Panc1 (cell line): ENCODE results near the gene UBASH3B. TPM values are rescaled to one million over a fixed set of nuclear protein-coding genes. Genes with fewer than 3 reads are reported as not detected.
A peak's percentile ranks its signal among the peaks of the same experiment; 100 is the strongest.

ENCODE experiments used
- ATAC-seq: fragments of 200-7000 bp; cut with Tn5 transposase; 2 replicates; pipeline ENCODE4 v1.9.1; 2020; ENCODE audit warnings: mild to moderate bottlenecking, moderate library complexity
- BruUV-seq: library from RNA; stranded (reverse); fragments of 400-500 nt; replicated peaks from 2 replicates; lab custom pipeline; 2021; lab: Mats Ljungman, UMichigan
- CTCF ChIA-PET: fragments of 300-600 bp; sonication (Branson Sonifier 250); formaldehyde crosslinking; loops from one replicate; lab custom pipeline; 2022; ENCODE audit warnings: antibody characterized with exemption; lab: Charles Lee
- POLR2A ChIA-PET: fragments of 300-600 bp; sonication (Branson Sonifier 250); formaldehyde crosslinking; loops from one replicate; lab custom pipeline; 2022; ENCODE audit warnings: antibody characterized with exemption; lab: Charles Lee
- DNase-seq: peaks from one replicate; pipeline ENCODE4 v3.0.0-alpha.2; 2010; ENCODE audit warnings: low read depth, low spot score
- H3K27ac ChIP-seq: 2 replicates; pipeline ENCODE4 v1.5.1; 2011; ENCODE audit warnings: mild to moderate bottlenecking, low read length, inconsistent platforms
- H3K27me3 ChIP-seq: fragments of 200-500 bp; sonication (Bioruptor generic); 2 replicates; pipeline ENCODE4 v1.6.0; 2014; ENCODE audit warnings: low read length, inconsistent platforms; ENCODE audit not compliant: control insufficient read depth, insufficient read depth
- H3K36me3 ChIP-seq: fragments of 200-500 bp; sonication (Bioruptor generic); 2 replicates; pipeline ENCODE4 v1.5.1; 2014; ENCODE audit warnings: inconsistent platforms, mild to moderate bottlenecking, low read length, moderate library complexity; ENCODE audit not compliant: control insufficient read depth, insufficient read depth
- H3K4me1 ChIP-seq: 2 replicates; pipeline ENCODE4 v1.5.1; 2011; ENCODE audit warnings: inconsistent platforms, mild to moderate bottlenecking, low read length, moderate library complexity; ENCODE audit not compliant: control insufficient read depth, insufficient read depth
- H3K4me3 ChIP-seq, 2 experiments: 2 replicates each; pipeline ENCODE4 v1.5.1; 2011 to 2012; ENCODE audit warnings: low read depth in 2 of 2, low read length in 2 of 2, mild to moderate bottlenecking in 2 of 2, inconsistent platforms in 1 of 2, moderate library complexity in 1 of 2
- H3K9me3 ChIP-seq: fragments of 200-500 bp; sonication (Bioruptor generic); 2 replicates; pipeline ENCODE4 v1.5.1; 2014; ENCODE audit warnings: low read depth, mild to moderate bottlenecking, inconsistent platforms, low read length, moderate library complexity; ENCODE audit not compliant: control insufficient read depth, insufficient read depth
- CTCF ChIP-seq: fragments of 450-650 bp; IDR thresholded peaks from 2 replicates; pipeline ENCODE4 v1.5.1; 2017; ENCODE audit warnings: mild to moderate bottlenecking
- POLR2AphosphoS5 ChIP-seq: IDR thresholded peaks from 2 replicates; pipeline ENCODE4 v1.6.1; 2012; ENCODE audit warnings: mild to moderate bottlenecking, low read depth, low read length, moderate library complexity
- SIN3A ChIP-seq: IDR thresholded peaks from 2 replicates; pipeline ENCODE4 v1.6.1; 2012; ENCODE audit warnings: low read depth, mild to moderate bottlenecking, low read length, moderate library complexity, borderline replicate concordance; ENCODE audit not compliant: insufficient read depth
- TCF7L2 ChIP-seq: IDR thresholded peaks from 2 replicates; pipeline ENCODE4 v1.6.1; 2011; ENCODE audit warnings: mild to moderate bottlenecking, low read depth, low read length, inconsistent platforms
- in situ Hi-C: cut with HindIII; loops from 2 replicates; pipeline ENCODE4 v1.10.0; 2016; ENCODE audit warnings: low sequenced_read_pairs, low pct_unique_long_range_greater_than_20kb
- intact Hi-C: fragments of 100-400 bp; cut with micrococcal nuclease; formaldehyde crosslinking; loops from one replicate; pipeline ENCODE4 v1.10.0; 2022; ENCODE audit not compliant: unreplicated experiment
- total RNA-seq: library from RNA; stranded (reverse); gene quantifications from one replicate; pipeline ENCODE4 v1.2.1, GENCODE V29; 2021; ENCODE audit not compliant: unreplicated experiment
- TF ChIP-seq, protein P1 (sequence below), 2 experiments: IDR thresholded peaks; 2 replicates each; pipeline ENCODE4 v1.6.1; 2011 to 2012; ENCODE audit warnings: low read depth in 2 of 2, control low read depth in 1 of 2, low read length in 1 of 2, mild to moderate bottlenecking in 1 of 2, moderate library complexity in 1 of 2; ENCODE audit not compliant: insufficient read depth in 1 of 2

UBASH3B gene
- total RNA-seq, 1 experiment from 2014 or later: 55.1 TPM

DNA sequence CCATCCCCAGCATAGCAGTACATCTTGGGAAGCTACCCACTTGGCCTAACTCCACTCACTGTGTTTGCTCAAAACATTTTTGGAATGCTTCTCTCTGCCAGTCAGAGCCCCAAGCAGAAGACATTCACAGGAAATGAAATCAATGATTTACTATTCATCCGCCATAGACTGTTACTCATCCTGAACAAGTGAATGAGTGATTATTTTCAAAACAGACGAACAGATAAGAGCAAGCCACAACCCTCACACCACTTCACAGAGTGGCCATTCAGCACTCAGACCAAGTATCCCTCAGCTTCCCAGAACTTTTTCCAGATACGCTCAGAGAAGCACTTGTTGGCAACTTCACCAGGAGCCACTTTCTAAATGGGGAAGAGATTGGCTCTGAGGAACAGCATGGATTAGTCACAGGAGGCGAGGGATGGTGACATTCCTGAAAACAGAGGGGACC, 13.0 kb upstream of the UBASH3B start:
- DNase-seq: peak; percentile 95
- in situ Hi-C loops (no loop called here), intact Hi-C loops (no loop called here)
- Histone ChIP-seq H3K27ac (peak overlapping the region; percentile 81), H3K36me3 (no peaks in the 10 kb centered on the region), H3K4me3 (peak overlapping the region in 1 of 2 experiments; percentile 34; a peak in 2 of 4 replicates), H3K9me3 (no peaks in the 10 kb centered on the region), H3K27me3 (no peaks in the 10 kb centered on the region), H3K4me1 (peaks cover 11% of the 10 kb centered on the region)
- ChIA-PET CTCF (no interaction called here), POLR2A (no interaction called here)
- ATAC-seq: peak; percentile 93
- no TSS peak for BruUV-seq
- TF ChIP-seq, protein P1, sequence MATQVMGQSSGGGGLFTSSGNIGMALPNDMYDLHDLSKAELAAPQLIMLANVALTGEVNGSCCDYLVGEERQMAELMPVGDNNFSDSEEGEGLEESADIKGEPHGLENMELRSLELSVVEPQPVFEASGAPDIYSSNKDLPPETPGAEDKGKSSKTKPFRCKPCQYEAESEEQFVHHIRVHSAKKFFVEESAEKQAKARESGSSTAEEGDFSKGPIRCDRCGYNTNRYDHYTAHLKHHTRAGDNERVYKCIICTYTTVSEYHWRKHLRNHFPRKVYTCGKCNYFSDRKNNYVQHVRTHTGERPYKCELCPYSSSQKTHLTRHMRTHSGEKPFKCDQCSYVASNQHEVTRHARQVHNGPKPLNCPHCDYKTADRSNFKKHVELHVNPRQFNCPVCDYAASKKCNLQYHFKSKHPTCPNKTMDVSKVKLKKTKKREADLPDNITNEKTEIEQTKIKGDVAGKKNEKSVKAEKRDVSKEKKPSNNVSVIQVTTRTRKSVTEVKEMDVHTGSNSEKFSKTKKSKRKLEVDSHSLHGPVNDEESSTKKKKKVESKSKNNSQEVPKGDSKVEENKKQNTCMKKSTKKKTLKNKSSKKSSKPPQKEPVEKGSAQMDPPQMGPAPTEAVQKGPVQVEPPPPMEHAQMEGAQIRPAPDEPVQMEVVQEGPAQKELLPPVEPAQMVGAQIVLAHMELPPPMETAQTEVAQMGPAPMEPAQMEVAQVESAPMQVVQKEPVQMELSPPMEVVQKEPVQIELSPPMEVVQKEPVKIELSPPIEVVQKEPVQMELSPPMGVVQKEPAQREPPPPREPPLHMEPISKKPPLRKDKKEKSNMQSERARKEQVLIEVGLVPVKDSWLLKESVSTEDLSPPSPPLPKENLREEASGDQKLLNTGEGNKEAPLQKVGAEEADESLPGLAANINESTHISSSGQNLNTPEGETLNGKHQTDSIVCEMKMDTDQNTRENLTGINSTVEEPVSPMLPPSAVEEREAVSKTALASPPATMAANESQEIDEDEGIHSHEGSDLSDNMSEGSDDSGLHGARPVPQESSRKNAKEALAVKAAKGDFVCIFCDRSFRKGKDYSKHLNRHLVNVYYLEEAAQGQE (IDR thresholded peaks at IDR 0.05; ENCODE audit: insufficient read depth in 1 of 2, low read depth in 2 of 2, low read length in 1 of 2): no peak
- TF ChIP-seq SIN3A (no peak), POLR2AphosphoS5 (no peak; the same call in 1 of the 2 replicates), TCF7L2 (no peak), CTCF (no peak)

GRCh38 chr11:122642971-122643370, 12.6 kb upstream of the UBASH3B start:
- ATAC-seq: peak; percentile 63
- in situ Hi-C loops: no loop called here
- H3K27me3 ChIP-seq: no peaks in the 10 kb centered on the region
- DNase-seq: no peak
- H3K4me1 ChIP-seq: peaks cover 11% of the 10 kb centered on the region
- BruUV-seq: TSS peak; percentile 96
- ChIA-PET POLR2A (interaction anchor here (0.6 kb wide), 1 partner anchor 25 kb away, joined by 7 read pairs; no protein-coding TSS in a partner anchor), CTCF (no interaction called here)
- intact Hi-C loops: no loop called here
- no peak for TF ChIP-seq SIN3A
- TF ChIP-seq, protein P1 (IDR thresholded peaks at IDR 0.05; ENCODE audit: insufficient read depth in 1 of 2, low read depth in 2 of 2, low read length in 1 of 2): no peak
- TF ChIP-seq CTCF: no peak
- TF ChIP-seq POLR2AphosphoS5: no peak
- TF ChIP-seq TCF7L2: no peak
- H3K27ac ChIP-seq: peak overlapping the region; percentile 81
- H3K4me3 ChIP-seq: peak overlapping the region in 1 of 2 experiments; percentile 34; a peak in 3 of 4 replicates
- H3K9me3 ChIP-seq: no peaks in the 10 kb centered on the region
- no peaks in the 10 kb centered on the region for H3K36me3 ChIP-seq
